ENCODE data around the gene MALSU1.

The MALSU1 gene

GRCh38 chr7:23337374-23337773 lies 38.2 kb downstream of the MALSU1 start:
- no peak for DNase-seq

- DNase-seq: no peak
Measured at GRCh38 chr7:23338439-23338838, 39.3 kb downstream of the MALSU1 start.

GRCh38 chr7:23338863-23339262 lies 39.7 kb downstream of the MALSU1 start:
- DNase-seq: no peak

- DNase-seq: no peak
Measured at GRCh38 chr7:23341846-23342598, 42.9 kb downstream of the MALSU1 start.

GRCh38 chr7:23343102-23343501 lies 44.0 kb downstream of the MALSU1 start:
- DNase-seq: no peak

- DNase-seq: no peak
Measured at GRCh38 chr7:23343806-23344475, 44.8 kb downstream of the MALSU1 start.

GRCh38 chr7:23345601-23346000 lies 46.5 kb downstream of the MALSU1 start:
- DNase-seq: no peak

- no peak for DNase-seq
Measured at GRCh38 chr7:23346316-23346715, 47.2 kb downstream of the MALSU1 start.

GRCh38 chr7:23347033-23347681 lies 48.0 kb downstream of the MALSU1 start:
- DNase-seq: no peak

GRCh38 chr7:23347682-23348180 lies 48.6 kb downstream of the MALSU1 start:
- no peak for DNase-seq

- DNase-seq: no peak
Measured at GRCh38 chr7:23349484-23350157, 50.5 kb downstream of the MALSU1 start.

- no peak for DNase-seq
Measured at GRCh38 chr7:23350466-23350865, 51.3 kb downstream of the MALSU1 start.

- no peak for DNase-seq
Measured at GRCh38 chr7:23353172-23353571, 54.0 kb downstream of the MALSU1 start.

- DNase-seq: no peak
Measured at GRCh38 chr7:23356168-23356567, 57.0 kb downstream of the MALSU1 start.

- DNase-seq: no peak
Measured at GRCh38 chr7:23356726-23357125, 57.6 kb downstream of the MALSU1 start.

- no peak for DNase-seq
Measured at GRCh38 chr7:23357190-23358093, 58.3 kb downstream of the MALSU1 start.

- DNase-seq: no peak
Measured at GRCh38 chr7:23358152-23358674, 59.1 kb downstream of the MALSU1 start.

Data from activated CD4-positive, alpha-beta T cell treated with anti-CD3 and anti-CD28 coated beads for 1 hour (primary cell).